Stomach smooth muscle (tissue), 2 donors: Measurements from ENCODE around the gene TPD52L1.

ENCODE experiments used
- H3K27ac ChIP-seq: one replicate; pipeline ENCODE4 v1.7.0; 2013; ENCODE audit warnings: mild to moderate bottlenecking, low read length, inconsistent platforms
- H3K27me3 ChIP-seq, 2 donors: one replicate each; pipeline ENCODE4 v1.7.0; 2013; ENCODE audit warnings: low read length in 2 of 2; ENCODE audit not compliant: insufficient read depth in 2 of 2, control insufficient read depth in 1 of 2
- H3K36me3 ChIP-seq, 2 donors: one replicate each; pipeline ENCODE4 v1.7.0; 2013; ENCODE audit warnings: low read length in 2 of 2; ENCODE audit not compliant: control insufficient read depth in 2 of 2, insufficient read depth in 2 of 2
- H3K4me1 ChIP-seq: one replicate; pipeline ENCODE4 v1.7.0; 2013; ENCODE audit warnings: low read length; ENCODE audit not compliant: control insufficient read depth, insufficient read depth
- H3K4me3 ChIP-seq, 2 donors: one replicate each; pipeline ENCODE4 v1.7.0; 2013; ENCODE audit warnings: low read length in 2 of 2
- H3K9ac ChIP-seq, 2 donors: one replicate each; pipeline ENCODE4 v1.7.0; 2013; ENCODE audit warnings: low read length in 2 of 2, mild to moderate bottlenecking in 1 of 2
- H3K9me3 ChIP-seq, 2 donors: one replicate each; pipeline ENCODE4 v1.7.0; 2013; ENCODE audit warnings: low read length in 2 of 2; ENCODE audit not compliant: control insufficient read depth in 2 of 2
- donor health status: healthy.
- donor health status: Pancreatic carcinoma.

Gene TPD52L1

GRCh38 chr6:125206389-125206788, 52.8 kb downstream of the TPD52L1 start:
- H3K9me3 ChIP-seq = no peaks in the 10 kb centered on the region

GRCh38 chr6:125207956-125208355, 54.4 kb downstream of the TPD52L1 start:
- Histone ChIP-seq H3K9me3 (no peaks in the 10 kb centered on the region), H3K36me3 (no peaks in the 10 kb centered on the region), H3K27me3 (no peaks in the 10 kb centered on the region), H3K4me3 (no peak overlapping the region), H3K27ac (no peak overlapping the region), H3K4me1 (no peaks in the 10 kb centered on the region), H3K9ac (no peak overlapping the region)

More at GRCh38 chr6:125206389-125206788, 52.8 kb downstream of the TPD52L1 start:
- H3K27me3 ChIP-seq = no peaks in the 10 kb centered on the region
- H3K9ac ChIP-seq = no peak overlapping the region
- no peak overlapping the region for H3K27ac ChIP-seq
- no peaks in the 10 kb centered on the region for H3K4me1 ChIP-seq
- no peak overlapping the region for H3K4me3 ChIP-seq
- no peaks in the 10 kb centered on the region for H3K36me3 ChIP-seq

- no peak overlapping the region for H3K27ac ChIP-seq
- no peaks in the 10 kb centered on the region for H3K27me3 ChIP-seq
- no peak overlapping the region for H3K9ac ChIP-seq
- H3K4me1 ChIP-seq = no peaks in the 10 kb centered on the region
- H3K9me3 ChIP-seq = no peaks in the 10 kb centered on the region
- H3K36me3 ChIP-seq = no peaks in the 10 kb centered on the region
- H3K4me3 ChIP-seq = no peak overlapping the region
Observed at GRCh38 chr6:125208625-125209249, 55.2 kb downstream of the TPD52L1 start.

GRCh38 chr6:125210667-125211066, 57.1 kb downstream of the TPD52L1 start:
- no peaks in the 10 kb centered on the region for H3K27me3 ChIP-seq
- H3K4me3 ChIP-seq = no peak overlapping the region
- no peak overlapping the region for H3K27ac ChIP-seq
- no peaks in the 10 kb centered on the region for H3K9me3 ChIP-seq
- no peak overlapping the region for H3K9ac ChIP-seq
- H3K4me1 ChIP-seq = no peaks in the 10 kb centered on the region
- no peaks in the 10 kb centered on the region for H3K36me3 ChIP-seq

- H3K27me3 ChIP-seq = no peaks in the 10 kb centered on the region
- no peak overlapping the region for H3K27ac ChIP-seq
- no peaks in the 10 kb centered on the region for H3K36me3 ChIP-seq
- H3K9me3 ChIP-seq = no peaks in the 10 kb centered on the region
- no peak overlapping the region for H3K9ac ChIP-seq
- H3K4me3 ChIP-seq = no peak overlapping the region
- H3K4me1 ChIP-seq = no peaks in the 10 kb centered on the region
Observed at GRCh38 chr6:125211352-125211751, 57.8 kb downstream of the TPD52L1 start.

DNA sequence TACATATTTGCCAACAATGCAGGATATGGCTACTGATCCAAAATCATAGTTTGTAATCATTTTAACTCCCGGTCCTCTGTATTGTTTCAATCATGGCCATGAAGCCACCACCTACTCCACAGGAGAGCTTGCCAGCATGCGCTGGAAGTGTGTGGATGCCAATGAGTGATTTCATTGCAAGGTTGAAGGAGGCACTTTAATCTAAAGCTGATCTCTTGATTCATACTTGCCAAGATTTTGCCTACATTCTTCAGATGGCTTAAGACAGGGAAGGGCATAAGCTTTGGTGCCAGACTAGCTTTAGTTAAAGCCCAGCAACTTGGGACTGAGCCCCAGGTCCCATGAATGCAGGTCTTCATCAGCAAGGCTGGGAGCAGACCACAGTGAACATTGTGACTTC, 58.8 kb downstream of the TPD52L1 start:
- no peak overlapping the region for H3K4me3 ChIP-seq
- H3K9ac ChIP-seq = no peak overlapping the region
- no peaks in the 10 kb centered on the region for H3K9me3 ChIP-seq
- H3K36me3 ChIP-seq = no peaks in the 10 kb centered on the region
- H3K27ac ChIP-seq = no peak overlapping the region
- no peaks in the 10 kb centered on the region for H3K27me3 ChIP-seq
- H3K4me1 ChIP-seq = no peaks in the 10 kb centered on the region

GRCh38 chr6:125213939-125214338, 60.4 kb downstream of the TPD52L1 start:
- H3K4me3 ChIP-seq = no peak overlapping the region
- H3K9me3 ChIP-seq = no peaks in the 10 kb centered on the region

GRCh38 chr6:125215252-125215819, 61.8 kb downstream of the TPD52L1 start:
- Histone ChIP-seq H3K4me3 (no peak overlapping the region), H3K4me1 (no peaks in the 10 kb centered on the region), H3K9ac (no peak overlapping the region), H3K27me3 (no peaks in the 10 kb centered on the region), H3K36me3 (no peaks in the 10 kb centered on the region), H3K9me3 (no peaks in the 10 kb centered on the region), H3K27ac (no peak overlapping the region)

More at GRCh38 chr6:125213939-125214338, 60.4 kb downstream of the TPD52L1 start:
- Histone ChIP-seq H3K4me1 (no peaks in the 10 kb centered on the region), H3K27me3 (no peaks in the 10 kb centered on the region), H3K9ac (no peak overlapping the region), H3K36me3 (no peaks in the 10 kb centered on the region), H3K27ac (no peak overlapping the region)

GRCh38 chr6:125216015-125216414, 62.4 kb downstream of the TPD52L1 start:
- H3K36me3 ChIP-seq = no peaks in the 10 kb centered on the region
- H3K4me1 ChIP-seq = no peaks in the 10 kb centered on the region
- H3K27ac ChIP-seq = no peak overlapping the region
- no peak overlapping the region for H3K4me3 ChIP-seq
- H3K9ac ChIP-seq = no peak overlapping the region
- no peaks in the 10 kb centered on the region for H3K9me3 ChIP-seq
- H3K27me3 ChIP-seq = no peaks in the 10 kb centered on the region

DNA sequence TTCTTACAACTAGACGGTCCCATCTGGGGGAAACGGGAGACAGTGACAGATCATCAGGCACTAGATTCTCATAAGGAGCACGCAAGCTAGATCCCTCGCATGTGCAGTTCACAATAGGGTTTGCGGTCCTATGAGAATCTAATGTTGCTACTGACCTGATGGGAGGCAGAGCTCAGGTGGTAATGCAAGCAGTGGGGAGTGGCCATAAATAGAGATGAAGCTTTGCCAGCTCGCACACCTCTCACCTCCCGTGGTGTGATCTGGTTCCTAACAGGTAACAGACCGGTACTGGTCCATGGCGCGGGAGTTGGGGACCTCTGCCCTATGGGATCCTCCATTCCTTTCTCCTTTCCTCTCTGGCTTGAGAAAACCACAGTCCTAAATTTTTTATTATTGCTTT, 63.8 kb downstream of the TPD52L1 start:
- H3K36me3 ChIP-seq = no peaks in the 10 kb centered on the region
- H3K4me3 ChIP-seq = no peak overlapping the region
- H3K27me3 ChIP-seq = no peaks in the 10 kb centered on the region
- H3K4me1 ChIP-seq = no peaks in the 10 kb centered on the region
- no peaks in the 10 kb centered on the region for H3K9me3 ChIP-seq
- no peak overlapping the region for H3K27ac ChIP-seq
- no peak overlapping the region for H3K9ac ChIP-seq

GRCh38 chr6:125217992-125218391, 64.4 kb downstream of the TPD52L1 start:
- no peak overlapping the region for H3K27ac ChIP-seq
- H3K4me3 ChIP-seq = no peak overlapping the region
- H3K36me3 ChIP-seq = no peaks in the 10 kb centered on the region
- H3K27me3 ChIP-seq = no peaks in the 10 kb centered on the region
- H3K4me1 ChIP-seq = no peaks in the 10 kb centered on the region
- H3K9me3 ChIP-seq = no peaks in the 10 kb centered on the region
- H3K9ac ChIP-seq = no peak overlapping the region
